Measurements from ENCODE around the gene CTNS.
A peak's percentile ranks its signal among the peaks of the same experiment; 100 is the strongest.

CTNS gene

DNA sequence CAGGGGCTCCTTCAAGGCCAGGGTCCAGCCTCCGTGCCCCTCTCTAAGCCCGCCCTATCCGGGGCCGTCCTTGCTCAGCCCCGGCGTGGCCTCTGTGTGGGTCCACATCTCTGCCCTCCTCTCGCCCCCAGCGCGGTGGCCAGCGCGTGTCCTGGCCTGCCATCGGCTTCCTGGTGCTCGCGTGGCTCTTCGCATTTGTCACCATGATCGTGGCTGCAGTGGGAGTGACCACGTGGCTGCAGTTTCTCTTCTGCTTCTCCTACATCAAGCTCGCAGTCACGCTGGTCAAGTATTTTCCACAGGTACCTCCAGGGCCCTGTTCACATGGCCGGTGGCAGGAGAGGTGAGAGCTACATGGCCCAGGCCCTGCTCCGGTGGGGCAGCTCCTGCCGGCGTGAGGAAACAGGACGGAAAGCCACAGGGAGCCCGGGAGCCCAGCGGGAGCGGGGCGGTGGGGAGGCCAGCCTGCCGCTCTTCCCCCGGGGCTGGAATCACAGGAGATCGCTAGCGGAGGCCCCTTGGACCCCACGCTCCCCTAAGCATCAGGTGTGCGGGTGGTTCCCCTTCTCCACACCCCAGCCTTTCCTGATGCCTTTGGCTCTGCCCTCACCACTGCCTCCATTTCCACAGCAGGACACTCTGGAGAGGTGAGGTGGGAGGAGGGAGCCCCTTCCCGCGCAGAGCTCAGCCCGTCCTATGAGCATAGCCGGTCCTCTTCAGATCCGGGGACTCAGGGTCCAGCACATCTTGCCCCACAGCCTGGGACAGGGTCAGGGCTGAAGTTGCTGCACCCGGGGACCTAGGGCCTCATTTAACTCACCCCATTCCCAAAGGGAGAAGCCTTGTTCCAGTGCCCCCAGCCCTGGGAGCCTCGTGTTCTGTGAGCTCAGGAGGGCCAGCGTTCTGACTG, 21.6 kb downstream of the CTNS start:
- DNase-seq (ENCODE audit: extremely low read depth in 1 of 2, low read depth in 1 of 2), result no peak

DNA sequence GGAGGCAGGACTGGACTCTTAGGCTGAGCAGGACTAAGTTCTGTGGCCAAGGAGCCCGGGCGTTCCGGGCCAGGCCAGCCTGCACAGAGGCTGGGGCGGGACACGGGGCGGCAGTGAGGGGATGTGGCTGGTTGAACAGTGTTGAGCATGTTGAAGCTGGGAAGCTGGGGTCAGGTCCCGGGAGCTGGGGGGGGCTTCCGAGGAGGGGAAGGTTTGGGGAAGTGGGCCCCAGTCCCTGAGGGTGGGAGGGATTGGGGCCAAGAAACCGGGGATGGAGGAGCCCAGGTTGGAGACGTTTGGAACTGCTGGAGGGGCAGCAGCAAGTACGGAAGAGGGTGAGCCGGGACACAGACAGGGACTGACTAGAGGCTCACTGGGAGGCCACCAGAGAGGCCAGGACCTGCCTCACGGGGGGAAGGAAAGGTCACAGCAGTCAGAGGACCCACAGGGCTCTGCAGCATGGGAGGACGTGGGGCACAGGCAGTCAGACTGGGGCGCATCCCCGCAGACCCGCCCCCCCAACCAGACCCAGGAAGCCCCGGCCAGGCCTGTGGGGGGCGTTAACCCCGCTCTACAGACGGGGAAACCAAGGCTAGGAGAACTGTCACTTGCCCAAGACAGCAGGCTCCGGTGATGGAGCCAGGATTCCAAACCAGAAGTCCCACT, 22.4 kb downstream of the CTNS start:
- DNase-seq (ENCODE audit: extremely low read depth in 1 of 2, low read depth in 1 of 2), result no peak

DNA sequence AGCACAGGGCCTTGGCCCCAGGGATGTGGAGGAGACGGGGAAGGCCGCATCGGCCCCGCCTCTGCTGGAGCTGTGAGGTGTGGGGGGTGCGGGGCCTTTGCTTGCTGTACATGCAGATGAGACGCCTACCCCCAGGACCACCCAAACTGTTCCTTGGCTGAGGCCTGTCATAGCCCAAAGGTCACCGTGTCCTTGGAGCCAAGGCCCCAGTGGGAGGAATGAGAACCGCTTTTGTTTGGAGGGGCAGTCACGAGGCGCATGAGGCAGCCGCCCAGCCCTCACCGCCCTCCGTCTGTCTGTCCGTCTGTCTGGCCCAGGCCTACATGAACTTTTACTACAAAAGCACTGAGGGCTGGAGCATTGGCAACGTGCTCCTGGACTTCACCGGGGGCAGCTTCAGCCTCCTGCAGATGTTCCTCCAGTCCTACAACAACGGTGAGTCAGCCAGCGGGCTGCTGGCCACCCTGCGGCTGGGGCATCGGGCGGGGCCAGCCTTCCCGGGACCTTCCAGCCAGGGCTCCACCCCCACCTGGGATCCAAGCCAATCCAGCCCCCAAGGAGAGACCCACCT, 23.1 kb downstream of the CTNS start:
- DNase-seq (ENCODE audit: extremely low read depth in 1 of 2, low read depth in 1 of 2), result no peak

- DNase-seq (ENCODE audit: extremely low read depth in 1 of 2, low read depth in 1 of 2), result no peak
Measured at GRCh38 chr17:3660311-3660891, 23.8 kb downstream of the CTNS start.

GRCh38 chr17:3663102-3664011, 26.8 kb downstream of the CTNS start:
- no peak for DNase-seq (ENCODE audit: extremely low read depth in 1 of 2, low read depth in 1 of 2)

DNA sequence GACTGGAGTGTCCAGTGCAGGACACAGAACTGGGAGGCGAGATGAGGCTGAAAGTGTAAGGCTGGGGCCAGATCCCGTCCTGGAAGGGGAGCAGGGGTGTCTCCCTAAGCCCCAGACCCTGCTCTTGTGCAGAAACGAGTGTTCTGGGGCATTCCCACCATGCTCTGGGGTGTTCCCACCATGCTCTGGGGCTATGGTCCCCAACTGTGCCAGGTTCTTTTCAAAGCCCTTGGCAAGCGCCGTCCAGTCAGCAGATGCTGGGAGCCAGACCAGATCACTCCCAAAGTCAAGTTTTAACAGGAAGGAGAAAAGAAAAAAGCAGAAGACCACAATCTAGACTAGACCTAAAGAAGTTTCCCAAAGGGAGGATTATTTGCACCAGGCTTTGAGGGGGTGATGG, 29.3 kb downstream of the CTNS start:
- DNase-seq (ENCODE audit: extremely low read depth in 1 of 2, low read depth in 1 of 2), result no peak

DNA sequence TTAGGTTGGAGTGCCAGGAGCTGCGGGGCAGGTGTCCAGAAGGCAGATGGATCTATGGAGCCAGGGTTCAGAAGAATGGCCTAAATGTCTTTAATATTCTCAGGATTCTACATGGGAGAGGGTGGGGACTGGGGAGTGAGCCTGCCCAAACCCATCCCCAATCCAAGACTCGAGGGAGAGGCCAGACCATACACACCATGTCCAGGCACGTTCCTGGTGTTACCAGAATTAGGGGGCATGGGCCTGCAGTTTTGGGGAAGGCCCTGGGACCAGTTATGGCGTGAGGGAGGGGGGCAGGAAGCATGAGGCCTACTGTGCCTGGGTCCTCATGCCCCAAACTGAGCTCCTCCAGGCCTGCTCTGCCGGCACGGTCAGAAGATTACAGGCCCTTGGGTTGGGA, 30.0 kb downstream of the CTNS start:
- no peak for DNase-seq (ENCODE audit: extremely low read depth in 1 of 2, low read depth in 1 of 2)

- DNase-seq (ENCODE audit: extremely low read depth in 1 of 2, low read depth in 1 of 2), result no peak
Measured at GRCh38 chr17:3667366-3668278, 31.1 kb downstream of the CTNS start.

DNA sequence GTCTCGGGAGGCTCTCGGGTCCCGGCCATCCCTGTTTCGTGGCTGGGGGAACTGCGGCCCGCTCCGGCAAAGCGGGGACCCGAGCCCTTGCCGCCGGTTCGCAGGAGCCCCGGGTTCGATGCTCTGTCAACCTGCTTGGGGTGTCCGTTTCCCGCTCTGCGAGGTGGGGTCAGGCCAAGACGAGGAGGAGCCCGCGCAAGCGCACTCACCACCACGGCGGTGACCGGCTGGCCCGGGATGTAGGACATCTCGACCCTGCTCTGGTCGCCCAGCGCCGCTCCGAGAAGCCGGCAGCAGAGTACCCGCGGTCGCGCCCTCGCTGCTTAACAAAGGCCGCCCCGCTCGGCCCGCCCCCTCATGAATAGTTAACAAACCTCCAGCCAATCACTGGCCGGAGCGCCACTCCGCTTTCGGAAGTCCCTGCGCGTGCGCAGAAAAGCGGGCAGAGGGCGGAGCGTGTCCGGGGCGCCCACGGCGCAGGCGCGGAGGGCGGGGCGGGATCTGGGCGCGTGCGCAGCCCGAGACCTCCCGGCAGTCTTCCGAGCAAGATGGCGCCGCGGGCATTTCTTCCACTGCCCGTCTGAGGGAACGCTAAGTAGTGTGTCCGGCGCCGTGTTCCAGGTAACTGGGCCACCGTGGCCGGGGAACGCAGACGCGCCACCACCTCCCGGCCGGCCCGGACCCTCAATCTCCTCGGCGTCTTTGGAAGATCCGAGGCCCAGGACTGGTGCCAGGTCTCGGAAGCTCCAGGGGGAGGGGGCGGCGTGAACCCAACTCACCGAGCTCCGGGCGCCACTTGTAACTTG, 31.9 kb downstream of the CTNS start, which contains the start of the genes EMC6 and TAX1BP3:
Gene EMC6, plus strand, starts transcription at position 534 of the 806 bp plus-strand sequence. CDS start 335 bp downstream, outside the sequence.
Gene TAX1BP3, minus strand, starts transcription at position 300 of the 806 bp plus-strand sequence. Its CDS starts 52 bp downstream, at position 248.
- peak; percentile 96 to 99 for DNase-seq (ENCODE audit: extremely low read depth in 1 of 2, low read depth in 1 of 2)

DNA sequence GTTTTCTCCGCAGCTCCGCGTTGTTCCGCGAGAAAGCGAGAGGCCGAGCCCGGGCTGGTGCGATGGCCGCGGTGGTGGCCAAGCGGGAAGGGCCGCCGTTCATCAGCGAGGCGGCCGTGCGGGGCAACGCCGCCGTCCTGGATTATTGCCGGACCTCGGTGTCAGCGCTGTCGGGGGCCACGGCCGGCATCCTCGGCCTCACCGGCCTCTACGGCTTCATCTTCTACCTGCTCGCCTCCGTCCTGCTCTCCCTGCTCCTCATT, 32.5 kb downstream of the CTNS start:
- no peak for DNase-seq (ENCODE audit: extremely low read depth in 1 of 2, low read depth in 1 of 2)

DNA sequence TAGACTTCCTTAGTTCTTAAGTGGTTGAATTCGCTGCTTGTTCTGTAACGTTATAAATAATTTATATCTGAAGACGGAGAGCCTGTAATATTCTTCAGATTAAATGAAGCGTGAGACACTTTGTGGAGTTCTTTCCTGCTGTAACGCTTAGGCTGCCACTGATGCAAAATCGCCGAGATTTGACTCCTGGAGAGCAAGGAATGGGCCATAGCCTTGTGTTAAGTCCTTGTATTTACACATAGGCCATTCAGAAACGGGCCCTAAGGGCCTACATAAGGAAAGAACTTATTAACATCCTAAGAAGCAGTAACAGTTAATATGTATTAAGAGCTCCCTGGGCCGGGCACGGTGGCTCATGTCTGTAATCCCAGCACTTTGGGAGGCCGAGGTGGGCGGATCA, 33.0 kb downstream of the CTNS start:
- no peak for DNase-seq (ENCODE audit: extremely low read depth in 1 of 2, low read depth in 1 of 2)

DNA sequence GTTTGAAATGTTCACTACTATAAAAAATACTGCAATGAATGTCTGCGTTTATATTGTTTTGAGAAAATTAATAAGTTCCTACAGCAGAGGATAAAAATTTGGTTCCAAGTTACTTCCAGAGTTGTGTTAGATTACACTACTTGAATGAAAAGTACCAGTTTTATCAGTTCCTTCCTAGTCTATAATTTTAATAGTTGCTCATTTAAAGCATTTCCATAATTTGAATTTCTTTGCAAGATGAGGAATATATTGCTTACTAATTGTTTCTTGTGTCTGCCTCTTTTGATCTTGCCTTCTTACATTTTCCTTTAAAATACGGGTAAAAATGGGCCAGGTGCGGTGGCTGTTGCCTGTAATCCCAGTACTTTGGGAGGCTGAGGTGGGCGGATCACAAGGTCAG, 36.0 kb downstream of the CTNS start:
- DNase-seq (ENCODE audit: extremely low read depth in 1 of 2, low read depth in 1 of 2), result no peak

- DNase-seq (ENCODE audit: extremely low read depth in 1 of 2, low read depth in 1 of 2), result no peak
Measured at GRCh38 chr17:3675886-3676285, 39.3 kb downstream of the CTNS start.

- DNase-seq (ENCODE audit: extremely low read depth in 1 of 2, low read depth in 1 of 2), result no peak
Measured at GRCh38 chr17:3678095-3678820, 41.7 kb downstream of the CTNS start.

DNA sequence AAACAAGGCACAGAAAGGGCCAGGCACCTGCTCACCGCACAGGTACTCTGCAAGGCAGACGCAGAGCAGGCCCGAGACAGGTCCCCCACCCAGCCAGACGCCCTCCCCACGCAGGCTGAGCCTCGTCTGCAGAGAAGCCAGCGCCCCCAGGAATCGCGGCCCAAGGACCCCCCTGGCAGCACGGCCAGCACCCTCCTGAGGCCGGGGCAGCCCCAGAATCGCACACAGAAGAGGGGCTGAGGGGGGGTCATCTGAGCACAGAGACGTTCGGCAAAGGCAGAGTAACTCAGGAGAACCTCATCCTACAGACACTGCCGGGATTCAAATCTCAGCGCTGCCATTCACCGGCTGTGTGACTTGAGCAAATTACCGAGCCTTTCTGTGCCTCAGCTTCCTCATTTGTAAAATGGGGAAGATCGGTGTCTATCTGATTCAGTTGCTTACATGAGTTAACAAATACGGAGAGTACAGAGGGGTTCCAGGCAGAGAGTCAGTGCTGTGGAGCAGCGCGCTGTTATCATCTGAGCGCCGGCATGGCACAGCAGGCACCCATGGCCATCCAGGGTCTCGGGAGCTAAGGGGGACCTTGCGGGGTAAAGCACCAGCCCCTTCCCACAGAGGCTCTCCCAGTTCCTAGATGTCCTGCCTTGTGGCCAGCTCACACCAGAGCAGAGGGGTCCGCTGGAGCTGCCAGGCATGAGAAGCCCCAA, 42.4 kb downstream of the CTNS start:
- no peak for DNase-seq (ENCODE audit: extremely low read depth in 1 of 2, low read depth in 1 of 2)

DNA sequence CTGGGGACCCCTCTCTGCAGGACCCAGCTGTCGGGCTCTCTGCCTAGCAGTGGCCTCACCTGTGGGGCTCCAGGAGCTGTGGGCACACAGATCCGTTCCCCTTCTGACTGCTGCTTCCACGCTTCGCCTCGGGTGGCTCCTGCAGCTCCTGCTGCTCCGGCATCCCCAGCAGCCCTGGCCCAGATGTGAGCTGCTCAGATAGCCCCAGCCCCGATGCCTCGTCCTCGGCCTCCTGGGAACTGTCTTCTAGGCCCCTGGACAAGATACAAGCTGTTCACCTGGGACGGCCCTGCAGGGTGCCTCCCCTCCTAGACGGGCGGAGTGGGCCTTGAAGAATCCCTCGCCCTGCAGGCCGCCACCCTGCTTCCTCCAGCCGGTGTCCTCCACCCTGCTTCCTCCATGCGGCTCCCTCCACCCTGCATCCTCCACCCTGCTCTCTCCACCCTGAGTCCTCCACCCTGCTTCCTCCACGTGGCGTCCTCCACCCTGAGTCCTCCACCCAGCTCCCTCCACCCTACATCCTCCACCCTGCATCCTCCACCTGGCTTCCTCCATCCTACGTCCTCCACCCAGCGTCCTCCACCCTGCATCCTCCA, 43.1 kb downstream of the CTNS start:
- no peak for DNase-seq (ENCODE audit: extremely low read depth in 1 of 2, low read depth in 1 of 2)

DNA sequence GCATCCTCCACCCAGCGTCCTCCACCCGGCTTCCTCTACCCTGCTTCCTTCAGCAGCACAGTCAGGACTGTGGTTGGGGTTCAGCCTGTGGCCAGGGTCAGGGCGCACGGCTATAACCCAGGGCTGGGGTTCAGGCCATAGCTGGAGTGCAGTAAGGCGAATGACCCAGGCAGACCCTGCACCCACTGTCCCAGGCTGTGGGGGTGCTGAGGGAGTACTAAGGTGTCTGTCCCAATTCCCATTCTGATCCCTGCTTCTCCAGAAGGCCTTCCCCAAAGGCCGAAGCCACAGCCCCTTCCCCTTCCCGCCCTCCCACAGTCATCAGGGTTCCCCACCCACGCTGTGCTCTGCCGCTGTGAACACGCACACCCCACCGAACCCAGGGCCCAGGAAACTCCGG, 44.5 kb downstream of the CTNS start:
- DNase-seq (ENCODE audit: extremely low read depth in 1 of 2, low read depth in 1 of 2), result no peak
